Metanephros (tissue), 2 donors: ENCODE results near the gene SCYL1. TPM values are rescaled to one million over a fixed set of nuclear protein-coding genes. Genes with fewer than 3 reads are reported as not detected.

ENCODE experiments used
- small RNA-seq: library from RNA; depleted of rRNA; stranded (forward); fragments of <200 nt; gene quantifications from one replicate; pipeline ENCODE3, GENCODE V24; 2014; ENCODE audit warnings: low replicate concordance
- total RNA-seq: library from RNA; depleted of rRNA; stranded (reverse); fragments of >200 nt; gene quantifications from one replicate; pipeline ENCODE4 v1.2.3, GENCODE V29; 2014

Gene SCYL1
- total RNA-seq = 54.7 TPM

GRCh38 chr11:65524741-65525545 is at the start of gene SCYL1:
TSS of gene SCYL1 (plus strand) at chr11:65525083. CDS start at chr11:65525154, 71 bp downstream.

GRCh38 chr11:65498977-65499712 is 25.7 kb upstream of the SCYL1 start, which contains the start of gene MALAT1:
TSS of gene MALAT1 (plus strand) at chr11:65499045.

GRCh38 chr11:65558002-65558929 is 33.4 kb downstream of the SCYL1 start, which contains the start of gene LTBP3:
TSS of gene LTBP3 (minus strand) at chr11:65558359. CDS start at chr11:65557959, 400 bp downstream.

GRCh38 chr11:65569973-65570918 is 45.4 kb downstream of the SCYL1 start, which contains the start of gene ZNRD2:
TSS of gene ZNRD2 (plus strand) at chr11:65570477. CDS start at chr11:65570492, 15 bp downstream.

GRCh38 chr11:65572356-65573051 is 47.6 kb downstream of the SCYL1 start, which contains the start of gene FAM89B:
TSS of gene FAM89B (plus strand) at chr11:65572538. CDS start at chr11:65572670, 132 bp downstream.

GRCh38 chr11:65575568-65576231 is 50.8 kb downstream of the SCYL1 start, which contains the start of gene EHBP1L1:
TSS of gene EHBP1L1 (plus strand) at chr11:65576053. CDS start at chr11:65576303, 250 bp downstream.

Small RNA genes lying within 50 kb of the gene (small RNA-seq; reads per million reads assigned to genes)
- gene AP001362.1 (not detected), gene RF01684 (not detected)

Other genes with a start within 250 kb of the SCYL1 start
- gene CDC42EP2, start 210.2 kb upstream of the SCYL1 start, total RNA-seq = 15.7 TPM
- 41.9 TPM for gene DPF2, start 191.2 kb upstream of the SCYL1 start, total RNA-seq
- 0.35 TPM for gene TIGD3, start 170.3 kb upstream of the SCYL1 start, total RNA-seq
- 8.9 TPM for gene SLC25A45, start 142.4 kb upstream of the SCYL1 start, total RNA-seq
- 27.0 TPM for gene FRMD8, start 138.4 kb upstream of the SCYL1 start, total RNA-seq
- 148 TPM for gene NEAT1, start 102.3 kb upstream of the SCYL1 start, total RNA-seq
- gene MALAT1, start 26.0 kb upstream of the SCYL1 start, total RNA-seq = 21,533 TPM
- gene LTBP3, start 33.3 kb downstream of the SCYL1 start, total RNA-seq = 151 TPM
- gene ZNRD2, start 45.4 kb downstream of the SCYL1 start, total RNA-seq = 41.4 TPM
- gene FAM89B, start 47.5 kb downstream of the SCYL1 start, total RNA-seq = 23.0 TPM
- gene EHBP1L1, start 51.0 kb downstream of the SCYL1 start, total RNA-seq = 99.4 TPM
- gene KCNK7, start 70.7 kb downstream of the SCYL1 start, total RNA-seq = 0.35 TPM
- 45.9 TPM for gene MAP3K11, start 89.1 kb downstream of the SCYL1 start, total RNA-seq
- gene PCNX3, start 90.7 kb downstream of the SCYL1 start, total RNA-seq = 25.6 TPM
- 35.8 TPM for gene SIPA1, start 113.0 kb downstream of the SCYL1 start, total RNA-seq
- 35.4 TPM for gene RELA, start 137.8 kb downstream of the SCYL1 start, total RNA-seq
- 52.8 TPM for gene KAT5, start 187.2 kb downstream of the SCYL1 start, total RNA-seq
- gene RNASEH2C, start 195.7 kb downstream of the SCYL1 start, total RNA-seq = 35.3 TPM